ENCODE results near the gene TMEM37. TPM values are rescaled to one million over a fixed set of nuclear protein-coding genes. Genes with fewer than 3 reads are reported as not detected.

TMEM37 gene
- total RNA-seq, 2 donors from 2014 or later, result 12.0 to 16.2 TPM

- Histone ChIP-seq H3K9me3 (ENCODE audit: control insufficient read depth, low read length) (peaks cover 4% of the 10 kb centered on the region), H3K4me1 (ENCODE audit: control insufficient read depth, insufficient read depth, low read length) (no peaks in the 10 kb centered on the region), H3K27me3 (ENCODE audit: control insufficient read depth, insufficient read depth, low read length, poor library complexity, severe bottlenecking) (no peaks in the 10 kb centered on the region), H3K9ac (ENCODE audit: extremely low read depth, low read length, poor library complexity, severe bottlenecking) (no peak overlapping the region), H3K36me3 (ENCODE audit: control insufficient read depth, insufficient read depth, low read length) (no peaks in the 10 kb centered on the region), H3K27ac (ENCODE audit: low read depth, low read length) (no peak overlapping the region), H3K4me3 (ENCODE audit: low read length) (no peak overlapping the region)
- 85 to 91% methylated on average over 4 to 7 of the region's 7 CpGs for WGBS, 2 experiments (ENCODE audit: insufficient coverage in 1 of 2, insufficient read length in 1 of 2)
- peaks cover 11% of the 10 kb centered on the region for H3K4me1 Mint-ChIP-seq
- no peaks in the 10 kb centered on the region for H3K36me3 Mint-ChIP-seq (ENCODE audit: low read depth)
- TF ChIP-seq CTCF (conservative IDR thresholded peaks at IDR 0.05), result peak; percentile 84
- peak overlapping the region; percentile 71 for H3K27ac Mint-ChIP-seq
- DNase-seq, result peak; percentile 83
- no peak overlapping the region for H3K4me3 Mint-ChIP-seq
- peaks cover 2% of the 10 kb centered on the region for H3K27me3 Mint-ChIP-seq (ENCODE audit: insufficient read depth)
- H3K9me3 Mint-ChIP-seq, result peaks cover 8% of the 10 kb centered on the region
Observed at GRCh38 chr2:119407430-119408220, 24.0 kb upstream of the TMEM37 start.

- peaks cover 8% of the 10 kb centered on the region for H3K9me3 Mint-ChIP-seq
- Histone ChIP-seq H3K4me1 (ENCODE audit: control insufficient read depth, insufficient read depth, low read length) (no peaks in the 10 kb centered on the region), H3K9ac (ENCODE audit: extremely low read depth, low read length, poor library complexity, severe bottlenecking) (no peak overlapping the region), H3K27ac (ENCODE audit: low read depth, low read length) (no peak overlapping the region), H3K9me3 (ENCODE audit: control insufficient read depth, low read length) (peaks cover 4% of the 10 kb centered on the region), H3K36me3 (ENCODE audit: control insufficient read depth, insufficient read depth, low read length) (no peaks in the 10 kb centered on the region), H3K27me3 (ENCODE audit: control insufficient read depth, insufficient read depth, low read length, poor library complexity, severe bottlenecking) (no peaks in the 10 kb centered on the region), H3K4me3 (ENCODE audit: low read length) (no peak overlapping the region)
- peak overlapping the region; percentile 71 for H3K27ac Mint-ChIP-seq
- peak overlapping the region; percentile 24 for H3K4me3 Mint-ChIP-seq
- TF ChIP-seq CTCF (conservative IDR thresholded peaks at IDR 0.05), result no peak
- H3K27me3 Mint-ChIP-seq (ENCODE audit: insufficient read depth), result peaks cover 2% of the 10 kb centered on the region
- peaks cover 11% of the 10 kb centered on the region for H3K4me1 Mint-ChIP-seq
- 49 to 81% methylated on average over 3 to 5 of the region's 5 CpGs for WGBS, 2 experiments (ENCODE audit: insufficient coverage in 1 of 2, insufficient read length in 1 of 2)
- peak; percentile 76 for DNase-seq
- H3K36me3 Mint-ChIP-seq (ENCODE audit: low read depth), result no peaks in the 10 kb centered on the region
Observed at GRCh38 chr2:119408221-119408619, 23.4 kb upstream of the TMEM37 start.

GRCh38 chr2:119409506-119409905 is 22.1 kb upstream of the TMEM37 start:
- no peak for TF ChIP-seq CTCF (conservative IDR thresholded peaks at IDR 0.05)
- H3K27ac Mint-ChIP-seq, result no peak overlapping the region
- 89 to 95% methylated on average over 3 to 4 of the region's 4 CpGs for WGBS, 2 experiments (ENCODE audit: insufficient coverage in 1 of 2, insufficient read length in 1 of 2)
- H3K36me3 Mint-ChIP-seq (ENCODE audit: low read depth), result no peaks in the 10 kb centered on the region
- H3K27me3 Mint-ChIP-seq (ENCODE audit: insufficient read depth), result no peaks in the 10 kb centered on the region
- H3K4me1 Mint-ChIP-seq, result peaks cover 11% of the 10 kb centered on the region
- no peak for DNase-seq
- H3K27ac ChIP-seq (ENCODE audit: low read depth, low read length), result no peak overlapping the region
- H3K27me3 ChIP-seq (ENCODE audit: control insufficient read depth, insufficient read depth, low read length, poor library complexity, severe bottlenecking), result no peaks in the 10 kb centered on the region
- no peak overlapping the region for H3K4me3 ChIP-seq (ENCODE audit: low read length)
- H3K36me3 ChIP-seq (ENCODE audit: control insufficient read depth, insufficient read depth, low read length), result no peaks in the 10 kb centered on the region
- peaks cover 13% of the 10 kb centered on the region for H3K9me3 Mint-ChIP-seq
- no peak overlapping the region for H3K4me3 Mint-ChIP-seq
- H3K9ac ChIP-seq (ENCODE audit: extremely low read depth, low read length, poor library complexity, severe bottlenecking), result no peak overlapping the region
- peaks cover 8% of the 10 kb centered on the region for H3K9me3 ChIP-seq (ENCODE audit: control insufficient read depth, low read length)
- H3K4me1 ChIP-seq (ENCODE audit: control insufficient read depth, insufficient read depth, low read length), result no peaks in the 10 kb centered on the region

All from endodermal cell (in vitro differentiated cells).